Middle frontal gyrus (tissue), 1 donor: ENCODE measurements around the gene CATSPER1.

ENCODE experiments used
- DNase-seq: peaks from one replicate; pipeline ENCODE4 v3.0.0-alpha.2; 2015; ENCODE audit warnings: low spot score; ENCODE audit errors: extremely low spot score

The CATSPER1 gene

GRCh38 chr11:66026017-66026529 is at the start of gene CATSPER1:
Gene CATSPER1, minus strand, starts transcription at chr11:66026479. Its CDS starts 100 bp downstream, at chr11:66026379.
- no peak for DNase-seq

- DNase-seq = no peak
Observed at GRCh38 chr11:66075273-66075672, 49.0 kb upstream of the CATSPER1 start.

GRCh38 chr11:66073669-66074068 is 47.4 kb upstream of the CATSPER1 start:
- no peak for DNase-seq

- no peak for DNase-seq
Observed at GRCh38 chr11:66072518-66072917, 46.2 kb upstream of the CATSPER1 start.

GRCh38 chr11:66072081-66072480 is 45.8 kb upstream of the CATSPER1 start:
- no peak for DNase-seq

- no peak for DNase-seq
Observed at GRCh38 chr11:66071381-66071801, 45.1 kb upstream of the CATSPER1 start.

GRCh38 chr11:66070604-66071380 is 44.5 kb upstream of the CATSPER1 start:
- no peak for DNase-seq

- peak; percentile 50 for DNase-seq
Observed at GRCh38 chr11:66069715-66070603, 43.7 kb upstream of the CATSPER1 start, which contains the start of gene PACS1. Gene PACS1, plus strand, starts transcription at chr11:66070272. Its CDS starts 215 bp downstream, at chr11:66070487.

GRCh38 chr11:66068923-66069714 is 42.8 kb upstream of the CATSPER1 start:
- no peak for DNase-seq

- no peak for DNase-seq
Observed at GRCh38 chr11:66068154-66068821, 42.0 kb upstream of the CATSPER1 start.

GRCh38 chr11:66067640-66068039 is 41.4 kb upstream of the CATSPER1 start:
- DNase-seq = no peak

- DNase-seq = no peak
Observed at GRCh38 chr11:66066751-66067150, 40.5 kb upstream of the CATSPER1 start.

GRCh38 chr11:66064571-66064970 is 38.3 kb upstream of the CATSPER1 start:
- no peak for DNase-seq

- DNase-seq = no peak
Observed at GRCh38 chr11:66063900-66064299, 37.6 kb upstream of the CATSPER1 start.

- DNase-seq = no peak
Observed at GRCh38 chr11:66062408-66062807, 36.1 kb upstream of the CATSPER1 start.

- DNase-seq = no peak
Observed at GRCh38 chr11:66061268-66061667, 35.0 kb upstream of the CATSPER1 start.

GRCh38 chr11:66059966-66060680 is 33.8 kb upstream of the CATSPER1 start:
- DNase-seq = no peak

GRCh38 chr11:66056501-66056900 is 30.2 kb upstream of the CATSPER1 start:
- DNase-seq = no peak

- DNase-seq = no peak
Observed at GRCh38 chr11:66055021-66055420, 28.7 kb upstream of the CATSPER1 start.

- DNase-seq = no peak
Observed at GRCh38 chr11:66052664-66052982, 26.3 kb upstream of the CATSPER1 start.
